HepG2 (cell line): ENCODE measurements around the gene ARVCF. TPM values are rescaled to one million over a fixed set of nuclear protein-coding genes. Genes with fewer than 3 reads are reported as not detected.

Experiments
- ARHGAP35 ChIP-seq: sonication (generic); formaldehyde crosslinking; IDR thresholded peaks from 2 replicates; pipeline ENCODE4 v1.9.0; 2022; ENCODE audit warnings: mild to moderate bottlenecking, inconsistent platforms, moderate library complexity, missing genetic modification reagents, borderline replicate concordance
- DNMT3B ChIP-seq: conservative IDR thresholded peaks from 2 replicates; pipeline ENCODE4 v1.6.1; 2016; ENCODE audit warnings: missing biosample characterization, control low read depth
- EZH2 ChIP-seq: conservative IDR thresholded peaks from 2 replicates; pipeline ENCODE4 v1.6.1; 2012; ENCODE audit warnings: mild to moderate bottlenecking, low read depth, low read length, moderate library complexity
- PRDM4 ChIP-seq: sonication (generic); formaldehyde crosslinking; IDR thresholded peaks from 2 replicates; pipeline ENCODE4 v1.9.0; 2021; ENCODE audit warnings: missing genetic modification reagents, borderline replicate concordance
- SMYD3 ChIP-seq: sonication (generic); formaldehyde crosslinking; IDR thresholded peaks from 2 replicates; pipeline ENCODE4 v1.8.1; 2023; ENCODE audit warnings: mild to moderate bottlenecking, missing genetic modification reagents
- STAG1 ChIP-seq: sonication (generic); formaldehyde crosslinking; IDR thresholded peaks from 2 replicates; pipeline ENCODE4 v1.4.0; 2020; ENCODE audit warnings: missing genetic modification reagents
- TAF1 ChIP-seq: sonication (generic); formaldehyde crosslinking; IDR thresholded peaks from 2 replicates; pipeline ENCODE4 v1.4.0; 2020; ENCODE audit warnings: missing genetic modification reagents
- TBX2 ChIP-seq: sonication (generic); formaldehyde crosslinking; IDR thresholded peaks from 2 replicates; pipeline ENCODE4 v1.5.0; 2020; ENCODE audit warnings: missing genetic modification reagents, mild to moderate bottlenecking, borderline replicate concordance
- TIGD3 ChIP-seq: sonication (generic); formaldehyde crosslinking; IDR thresholded peaks from 2 replicates; pipeline ENCODE4 v1.5.1; 2020; ENCODE audit warnings: mild to moderate bottlenecking, missing genetic modification reagents, borderline replicate concordance
- YEATS4 ChIP-seq: sonication (generic); formaldehyde crosslinking; IDR thresholded peaks from 2 replicates; pipeline ENCODE4 v1.4.0; 2020; ENCODE audit warnings: missing genetic modification reagents, borderline replicate concordance
- ZBTB3 ChIP-seq: sonication (generic); formaldehyde crosslinking; IDR thresholded peaks from 2 replicates; pipeline ENCODE4 v1.4.0; 2020; ENCODE audit warnings: low read depth, mild to moderate bottlenecking, moderate library complexity, missing genetic modification reagents, borderline replicate concordance
- ZNF205 ChIP-seq: IDR thresholded peaks from 2 replicates; pipeline ENCODE4 v1.6.1; 2018; ENCODE audit warnings: missing biosample characterization, missing genetic modification reagents
- ZNF510 ChIP-seq: sonication (generic); formaldehyde crosslinking; IDR thresholded peaks from 2 replicates; pipeline ENCODE4 v1.4.0; 2020; ENCODE audit warnings: low read depth, mild to moderate bottlenecking, missing genetic modification reagents
- ZNF572 ChIP-seq: sonication (generic); formaldehyde crosslinking; IDR thresholded peaks from 2 replicates; pipeline ENCODE4 v1.5.1; 2020; ENCODE audit warnings: mild to moderate bottlenecking, missing genetic modification reagents
- ZNF761 ChIP-seq: sonication (generic); formaldehyde crosslinking; conservative IDR thresholded peaks from 2 replicates; pipeline ENCODE4 v1.4.0; 2020; ENCODE audit warnings: mild to moderate bottlenecking, missing genetic modification reagents
- polyA plus RNA-seq, 8 experiments: library from polyadenylated mRNA; depleted of rRNA in 3 of 8; stranded (reverse) in 7 of 8; unstranded in 1 of 8; fragments of >200 nt; fragmentation: Illumina TruSeq in 4 of 8; extraction: Trizol in 4 of 8; gene quantifications; 2 replicates each; pipeline versions ENCODE4 v1.2.1 to v1.2.3, GENCODE V29; 2011 to 2016; ENCODE audit warnings: low read depth in 4 of 8, missing spikeins in 1 of 8, mixed read lengths in 1 of 8; ENCODE audit not compliant: insufficient read depth in 1 of 8
- total RNA-seq, 5 experiments: library from RNA; depleted of rRNA; stranded (reverse); fragments of >200 nt; fragmentation: Illumina TruSeq; extraction: Trizol; gene quantifications; 2 replicates each; pipeline ENCODE4 v1.2.3, GENCODE V29; 2016; ENCODE audit warnings: low read depth in 1 of 5
- TF ChIP-seq, protein P1 (sequence below): sonication (generic); formaldehyde crosslinking; IDR thresholded peaks from 2 replicates; pipeline ENCODE4 v1.5.0; 2020; ENCODE audit warnings: missing genetic modification reagents

Gene ARVCF
- total and polyA plus RNA-seq, 2 of the 13 experiments (the other 11 are each of a cell fraction or from before 2014, with no cell fraction given): 16.4 to 17.7 TPM

DNA sequence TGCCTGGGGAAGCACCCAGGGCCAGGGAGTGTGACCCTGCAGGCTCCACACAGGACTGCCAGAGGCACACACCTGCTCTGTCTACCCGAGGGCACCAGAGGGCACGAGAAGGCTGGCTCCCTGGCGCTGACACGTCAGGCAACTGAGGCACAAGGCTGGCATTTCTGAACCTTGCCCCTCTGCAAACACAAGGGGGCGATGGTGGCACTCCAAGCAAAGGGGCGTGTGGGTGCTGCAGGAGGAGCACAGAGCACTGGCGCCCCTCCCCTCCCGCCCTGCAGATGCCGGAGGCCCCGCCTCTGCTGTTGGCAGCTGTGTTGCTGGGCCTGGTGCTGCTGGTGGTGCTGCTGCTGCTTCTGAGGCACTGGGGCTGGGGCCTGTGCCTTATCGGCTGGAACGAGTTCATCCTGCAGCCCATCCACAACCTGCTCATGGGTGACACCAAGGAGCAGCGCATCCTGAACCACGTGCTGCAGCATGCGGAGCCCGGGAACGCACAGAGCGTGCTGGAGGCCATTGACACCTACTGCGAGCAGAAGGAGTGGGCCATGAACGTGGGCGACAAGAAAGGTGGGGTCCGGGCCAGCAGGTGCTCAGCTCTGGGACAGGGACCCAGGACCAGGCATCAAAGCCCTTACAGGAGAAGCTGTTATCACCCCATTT is 54.2 kb downstream of the ARVCF start (continued):
- TF ChIP-seq TAF1 (0 out of 2 replicates have a peak, but pooled peaks have one; percentile 11), ZNF572 (CRISPR knock-in tag) (no peak), ZBTB3 (no peak), SMYD3 (CRISPR knock-in tag) (0 out of 2 replicates have a peak, but pooled peaks have one; percentile 50), EZH2 (no peak), STAG1 (CRISPR knock-in tag) (peak; percentile 60), TIGD3 (CRISPR knock-in tag) (no peak), ARHGAP35 (CRISPR knock-in tag) (no peak), PRDM4 (CRISPR knock-in tag) (no peak), TBX2 (CRISPR knock-in tag) (peak; percentile 33), ZNF510 (no peak), DNMT3B (CRISPR knock-in tag) (no peak), ZNF761 (CRISPR knock-in tag) (no peak), ZNF205 (CRISPR knock-in tag) (no peak), YEATS4 (CRISPR knock-in tag) (no peak)
- TF ChIP-seq, protein P1, sequence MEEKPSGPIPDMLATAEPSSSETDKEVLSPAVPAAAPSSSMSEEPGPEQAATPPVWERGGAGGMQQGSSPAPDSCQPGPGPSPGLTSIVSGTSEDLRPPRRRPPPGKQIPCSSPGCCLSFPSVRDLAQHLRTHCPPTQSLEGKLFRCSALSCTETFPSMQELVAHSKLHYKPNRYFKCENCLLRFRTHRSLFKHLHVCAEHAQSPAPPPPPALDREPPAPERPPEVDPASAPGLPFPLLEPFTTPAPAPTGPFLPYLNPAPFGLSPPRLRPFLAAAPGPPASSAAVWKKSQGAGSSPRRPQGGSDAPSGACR (CRISPR knock-in tag): peak; percentile 25; the same call in 1 of the 2 replicates
